WI38 (cell line): ENCODE data around the gene LMO7.

Experiments used
- H3K4me3 ChIP-seq: 2 replicates; pipeline ENCODE4 v1.5.1; 2011; ENCODE audit warnings: low read depth, mild to moderate bottlenecking, control low read depth, low read length
- CTCF ChIP-seq: IDR thresholded peaks from 2 replicates; pipeline ENCODE4 v1.5.1; 2012; ENCODE audit warnings: low read depth, mild to moderate bottlenecking, control low read depth, low read length

Gene LMO7

GRCh38 chr13:75752826-75753225 lies 116.7 kb downstream of the LMO7 start:
- H3K4me3 ChIP-seq = no peak overlapping the region
- no peak for TF ChIP-seq CTCF

- H3K4me3 ChIP-seq = no peak overlapping the region
- no peak for TF ChIP-seq CTCF
Measured at GRCh38 chr13:75754936-75755335, 118.8 kb downstream of the LMO7 start.

GRCh38 chr13:75757336-75757735 lies 121.2 kb downstream of the LMO7 start:
- TF ChIP-seq CTCF = no peak
- no peak overlapping the region for H3K4me3 ChIP-seq

GRCh38 chr13:75759531-75759930 lies 123.4 kb downstream of the LMO7 start:
- no peak overlapping the region for H3K4me3 ChIP-seq
- no peak for TF ChIP-seq CTCF

GRCh38 chr13:75760131-75761021 lies 124.2 kb downstream of the LMO7 start:
- TF ChIP-seq CTCF = no peak
- no peak overlapping the region for H3K4me3 ChIP-seq

- H3K4me3 ChIP-seq = peak overlapping the region; percentile 27
- no peak for TF ChIP-seq CTCF
Measured at GRCh38 chr13:75761369-75761768, 125.2 kb downstream of the LMO7 start.

GRCh38 chr13:75762076-75762937 lies 126.2 kb downstream of the LMO7 start:
- no peak for TF ChIP-seq CTCF
- H3K4me3 ChIP-seq = no peak overlapping the region
